ENCODE data around the gene NAPG. TPM values are rescaled to one million over a fixed set of nuclear protein-coding genes. Genes with fewer than 3 reads are reported as not detected.
"Not testable (repeated sequence)": the region's sequence is repeated elsewhere in the genome, so short reads cannot be mapped to it uniquely, and the experiment has no call there.

The NAPG gene
- total RNA-seq, 1 experiment from 2014 or later: 28.0 TPM

GRCh38 chr18:10505892-10506291, 19.9 kb upstream of the NAPG start:
- H3K4me1 ChIP-seq (ENCODE audit: control insufficient read depth in 1 of 2, insufficient read depth in 2 of 2, low read length in 2 of 2); H2AFZ ChIP-seq (ENCODE audit: low read depth, low read length, poor library complexity, severe bottlenecking); H3K9me2 ChIP-seq (ENCODE audit: insufficient read depth); H3K4me2 ChIP-seq (ENCODE audit: low read length); H3K36me3 ChIP-seq (ENCODE audit: control insufficient read depth in 1 of 2, insufficient read depth in 2 of 2, low read length in 2 of 2); intact Hi-C loops (cut with micrococcal nuclease); RAD21 ChIA-PET (ENCODE audit: low non-redundant PET in 1 of 2, low total read pairs in 2 of 2, uncharacterized antibody in 2 of 2, unreplicated experiment in 2 of 2); H4K20me1 ChIP-seq (ENCODE audit: insufficient read depth); POLR2A ChIA-PET; CTCF ChIA-PET; H3K27ac ChIP-seq (ENCODE audit: low read depth, low read length); H3K4me3 ChIP-seq (replicated peaks in 1 of 2; ENCODE audit: low read depth in 1 of 2, low read length in 2 of 2); BruUV-seq (replicated peaks); ATAC-seq; DNase-seq (ENCODE audit: low read depth, low spot score); H3K9me3 ChIP-seq (ENCODE audit: control insufficient read depth in 1 of 2, insufficient read depth in 1 of 2, low read depth in 1 of 2, low read length in 2 of 2); H3K79me2 ChIP-seq (ENCODE audit: insufficient read depth, low read length); H3K9ac ChIP-seq (ENCODE audit: low read length): not testable (repeated sequence)
- peaks cover 17% of the 10 kb centered on the region for H3K27me3 ChIP-seq (ENCODE audit: insufficient read depth, low read length)

GRCh38 chr18:10508591-10508990, 17.2 kb upstream of the NAPG start:
- Histone ChIP-seq H3K9me3 (ENCODE audit: control insufficient read depth in 1 of 2, insufficient read depth in 1 of 2, low read depth in 1 of 2, low read length in 2 of 2) (peaks cover 0 to 9% of the 10 kb centered on the region in 2 experiments; a peak in 1 of 4 replicates), H3K4me3 (replicated peaks in 1 of 2; ENCODE audit: low read depth in 1 of 2, low read length in 2 of 2) (no peak overlapping the region), H3K79me2 (ENCODE audit: insufficient read depth, low read length) (no peaks in the 10 kb centered on the region), H3K27ac (ENCODE audit: low read depth, low read length) (no peak overlapping the region), H3K9me2 (ENCODE audit: insufficient read depth) (no peaks in the 10 kb centered on the region), H2AFZ (ENCODE audit: low read depth, low read length, poor library complexity, severe bottlenecking) (no peak overlapping the region), H4K20me1 (ENCODE audit: insufficient read depth) (no peaks in the 10 kb centered on the region), H3K4me1 (ENCODE audit: control insufficient read depth in 1 of 2, insufficient read depth in 2 of 2, low read length in 2 of 2) (no peaks in the 10 kb centered on the region), H3K4me2 (ENCODE audit: low read length) (no peak overlapping the region), H3K27me3 (ENCODE audit: insufficient read depth, low read length) (peaks cover 24% of the 10 kb centered on the region; the same call in 1 of the 2 replicates), H3K36me3 (ENCODE audit: control insufficient read depth in 1 of 2, insufficient read depth in 2 of 2, low read length in 2 of 2) (no peaks in the 10 kb centered on the region), H3K9ac (ENCODE audit: low read length) (no peak overlapping the region)
- CTCF ChIA-PET: no interaction called here
- POLR2A ChIA-PET: no interaction called here
- TF ChIP-seq ZFX (IDR thresholded peaks at IDR 0.05) (no peak), ZNF274 (IDR thresholded peaks at IDR 0.05; ENCODE audit: low read depth, low read length) (no peak), POLR2A (IDR thresholded peaks at IDR 0.05; ENCODE audit: borderline replicate concordance, extremely low read depth, insufficient read depth, insufficient read length) (no peak), ZBTB33 (IDR thresholded peaks at IDR 0.05; ENCODE audit: extremely low read depth, insufficient replicate concordance, low read length) (no peak), EZH2 (IDR thresholded peaks at IDR 0.05) (no peak), YY1 (IDR thresholded peaks at IDR 0.05; ENCODE audit: extremely low read depth, insufficient replicate concordance, low read depth, low read length) (no peak), RAD21 (IDR thresholded peaks at IDR 0.05; ENCODE audit: low read depth) (no peak), SIN3A (IDR thresholded peaks at IDR 0.05; ENCODE audit: low read depth) (no peak)
- no TSS peak for BruUV-seq (replicated peaks)
- intact Hi-C loops (cut with micrococcal nuclease): no loop called here
- RAD21 ChIA-PET (ENCODE audit: low non-redundant PET in 1 of 2, low total read pairs in 2 of 2, uncharacterized antibody in 2 of 2, unreplicated experiment in 2 of 2): no interaction called here
- ATAC-seq (no peak), DNase-seq (ENCODE audit: low read depth, low spot score) (no peak)

Measured in HCT116 (cell line).